NCI-H524 treated with DMSO at 0.1 percent for 48 hours (cell line): Measurements from ENCODE around the gene DENND2C.

Experiments used
- DNase-seq: peaks from one replicate; lab custom pipeline; 2025; lab: John Stamatoyannopoulos, UW

The DENND2C gene

GRCh38 chr1:114685851-114686250 is 16.0 kb upstream of the DENND2C start:
- DNase-seq, result no peak

GRCh38 chr1:114677691-114678090 is 7.8 kb upstream of the DENND2C start:
- no peak for DNase-seq

GRCh38 chr1:114676115-114676514 is 6.3 kb upstream of the DENND2C start:
- DNase-seq, result no peak

GRCh38 chr1:114671939-114672275 is 2.1 kb upstream of the DENND2C start:
- no peak for DNase-seq

- DNase-seq, result no peak
These were observed 1.4 kb upstream of the DENND2C start for GRCh38 chr1:114671011-114671938.

GRCh38 chr1:114670083-114671010 is 498 bp upstream of the DENND2C start:
- peak; percentile 12 for DNase-seq

GRCh38 chr1:114668784-114669561 is 876 bp downstream of the DENND2C start:
- no peak for DNase-seq

GRCh38 chr1:114668373-114668772 is 1.5 kb downstream of the DENND2C start:
- DNase-seq, result no peak

GRCh38 chr1:114666954-114667353 is 2.9 kb downstream of the DENND2C start:
- DNase-seq, result no peak

- DNase-seq, result no peak
These were observed 9.6 kb downstream of the DENND2C start for GRCh38 chr1:114660238-114660637.

GRCh38 chr1:114651893-114652292 is 18.0 kb downstream of the DENND2C start:
- DNase-seq, result no peak

- DNase-seq, result no peak
These were observed 21.3 kb downstream of the DENND2C start for GRCh38 chr1:114648503-114648902.

GRCh38 chr1:114641377-114641776 is 28.5 kb downstream of the DENND2C start:
- DNase-seq, result no peak

- DNase-seq, result no peak
These were observed 30.9 kb downstream of the DENND2C start for GRCh38 chr1:114638910-114639309.

- no peak for DNase-seq
These were observed 37.4 kb downstream of the DENND2C start for GRCh38 chr1:114632427-114632826.

- no peak for DNase-seq
These were observed 42.7 kb downstream of the DENND2C start for GRCh38 chr1:114627107-114627506.

- no peak for DNase-seq
These were observed 46.5 kb downstream of the DENND2C start for GRCh38 chr1:114623364-114623763.

- DNase-seq, result no peak
These were observed 49.4 kb downstream of the DENND2C start for GRCh38 chr1:114620419-114620818.

GRCh38 chr1:114618606-114619005 is 51.2 kb downstream of the DENND2C start:
- DNase-seq, result no peak

- DNase-seq, result no peak
These were observed 59.2 kb downstream of the DENND2C start for GRCh38 chr1:114610546-114611245.

GRCh38 chr1:114609826-114610225 is 60.0 kb downstream of the DENND2C start:
- no peak for DNase-seq
